HG02885 (cell line): Measurements from ENCODE around the gene LOXL1.

ENCODE experiments used
- ATAC-seq: cut with Tn5 transposase; IDR thresholded peaks from one replicate; pipeline ENCODE4 v1.9.1; 2021; ENCODE audit warnings: mild to moderate bottlenecking; ENCODE audit not compliant: unreplicated experiment, poor library complexity

The LOXL1 gene

GRCh38 chr15:73926219-73927002 is at the start of gene LOXL1:
TSS of gene LOXL1 (plus strand) at chr15:73926462. CDS start at chr15:73926784, 322 bp downstream.
- no peak for ATAC-seq

GRCh38 chr15:73879426-73879825 is 46.8 kb upstream of the LOXL1 start:
- ATAC-seq = no peak

GRCh38 chr15:73881579-73882320 is 44.5 kb upstream of the LOXL1 start:
- ATAC-seq = no peak

GRCh38 chr15:73882761-73883419 is 43.4 kb upstream of the LOXL1 start:
- no peak for ATAC-seq

GRCh38 chr15:73884159-73884558 is 42.1 kb upstream of the LOXL1 start:
- no peak for ATAC-seq

GRCh38 chr15:73885954-73886700 is 40.1 kb upstream of the LOXL1 start:
- ATAC-seq = no peak

- ATAC-seq = no peak
Observed at GRCh38 chr15:73886717-73887345, 39.4 kb upstream of the LOXL1 start.

GRCh38 chr15:73887481-73887880 is 38.8 kb upstream of the LOXL1 start:
- no peak for ATAC-seq

GRCh38 chr15:73888224-73889041 is 37.8 kb upstream of the LOXL1 start:
- no peak for ATAC-seq

GRCh38 chr15:73889053-73889761 is 37.1 kb upstream of the LOXL1 start:
- no peak for ATAC-seq

GRCh38 chr15:73889762-73890124 is 36.5 kb upstream of the LOXL1 start:
- no peak for ATAC-seq

GRCh38 chr15:73891328-73892315 is 34.6 kb upstream of the LOXL1 start:
- ATAC-seq = no peak

- no peak for ATAC-seq
Observed at GRCh38 chr15:73892446-73893226, 33.6 kb upstream of the LOXL1 start.

- ATAC-seq = no peak
Observed at GRCh38 chr15:73894133-73894814, 32.0 kb upstream of the LOXL1 start.

- peak; percentile 40 for ATAC-seq
Observed at GRCh38 chr15:73897441-73898261, 28.6 kb upstream of the LOXL1 start.
